Prostate gland (tissue), 2 donors: ENCODE measurements around the gene GPR162. TPM values are rescaled to one million over a fixed set of nuclear protein-coding genes. Genes with fewer than 3 reads are reported as not detected.

Experiments used
- DNase-seq: peaks from one replicate; pipeline ENCODE4 v3.0.0-alpha.2; 2019; ENCODE audit warnings: low spot score
- H3K27ac ChIP-seq, 2 donors: fragments of 200-600 bp; sonication (generic); 2 replicates each; pipeline ENCODE4 v1.5.1; 2017 to 2019
- H3K27me3 ChIP-seq: fragments of 200-600 bp; sonication (generic); replicated peaks from 2 replicates; pipeline ENCODE4 v1.5.1; 2019; ENCODE audit not compliant: insufficient read depth
- H3K36me3 ChIP-seq, 2 donors: fragments of 200-600 bp; sonication (generic); 1 replicate in 1 of 2; 2 replicates in 1 of 2; pipeline versions ENCODE4 v1.5.1 to v1.8.1; 2017 to 2019
- H3K4me1 ChIP-seq: fragments of 200-600 bp; sonication (generic); replicated peaks from 2 replicates; pipeline ENCODE4 v1.5.1; 2019
- H3K4me3 ChIP-seq, 2 donors: fragments of 200-600 bp; sonication (generic); 2 replicates each; pipeline ENCODE4 v1.5.1; 2017 to 2019
- H3K9me3 ChIP-seq: fragments of 200-600 bp; sonication (generic); 2 replicates; pipeline ENCODE4 v1.5.1; 2017
- CTCF ChIP-seq, 4 experiments: fragments of 200-600 bp in 2 of 4; fragments of 450-650 bp in 2 of 4; sonication (generic) in 2 of 4; IDR thresholded peaks; 1 replicate in 3 of 4; 2 replicates in 1 of 4; pipeline ENCODE4 v1.5.1; 2016 to 2019; ENCODE audit warnings: antibody characterized with exemption in 4 of 4, mild to moderate bottlenecking in 2 of 4, moderate library complexity in 2 of 4
- POLR2A ChIP-seq: fragments of 450-650 bp; IDR thresholded peaks from one replicate; pipeline ENCODE4 v1.6.1; 2016; ENCODE audit warnings: antibody characterized with exemption, mild to moderate bottlenecking
- POLR2AphosphoS5 ChIP-seq: sonication (generic); formaldehyde crosslinking; IDR thresholded peaks from one replicate; pipeline ENCODE4 v1.6.1; 2017; ENCODE audit warnings: antibody characterized with exemption
- WGBS: methylation state at CpG from one replicate; pipeline ENCODE4 v1.1.5; 2018; 5-methylcytosine and 5-hydroxymethylcytosine counted together
- intact Hi-C: fragments of 100-400 bp; cut with DNase I; formaldehyde crosslinking; loops from one replicate; pipeline ENCODE4 v1.14.2; 2022
- total RNA-seq, 2 donors: library from RNA; depleted of rRNA; stranded (reverse); fragments of >200 nt; gene quantifications; one replicate each; pipeline ENCODE4 v1.1.0, GENCODE V29; 2016

The GPR162 gene
- total RNA-seq, 2 donors from 2014 or later, result 4.3 to 4.4 TPM

GRCh38 chr12:6788972-6789924 is 32.4 kb upstream of the GPR162 start, which contains the start of gene CD4:
Gene CD4 (plus strand): TSS chr12:6789528. CDS start chr12:6800139, 10,611 bp downstream.
- H3K4me3 ChIP-seq, result no peak within 1 kb of the TSS
- intact Hi-C loops, result no loop called here
- H3K27ac ChIP-seq, result no peak within 1 kb of the TSS
- H3K4me1 ChIP-seq, result no peaks in the 10 kb centered on the region
- no peak for TF ChIP-seq POLR2AphosphoS5
- no peak for TF ChIP-seq CTCF (IDR thresholded peaks at IDR 0.05)
- no peak for TF ChIP-seq POLR2A
- H3K36me3 ChIP-seq, result no peaks in the 10 kb centered on the region
- H3K27me3 ChIP-seq, result no peaks in the 10 kb centered on the region
- no peaks in the 10 kb centered on the region for H3K9me3 ChIP-seq
- DNase-seq, result no peak
- 55% methylated on average over 18 of the region's 18 CpGs for WGBS

- Histone ChIP-seq H3K4me1 (no peaks in the 10 kb centered on the region), H3K27me3 (no peaks in the 10 kb centered on the region), H3K36me3 (no peaks in the 10 kb centered on the region), H3K27ac (no peak overlapping the region), H3K9me3 (no peaks in the 10 kb centered on the region), H3K4me3 (no peak overlapping the region)
- WGBS, result 87% methylated on average over 12 of the region's 12 CpGs
- no peak for TF ChIP-seq POLR2A
- intact Hi-C loops, result no loop called here
- no peak for DNase-seq
Observed at GRCh38 chr12:6790496-6791150, 31.0 kb upstream of the GPR162 start.

GRCh38 chr12:6791931-6792520 is 29.6 kb upstream of the GPR162 start:
- intact Hi-C loops, result no loop called here
- no peak overlapping the region for H3K27ac ChIP-seq
- no peaks in the 10 kb centered on the region for H3K9me3 ChIP-seq
- no peaks in the 10 kb centered on the region for H3K36me3 ChIP-seq
- no peak for DNase-seq
- whole genome bisulfite sequencing, result 88% methylated on average over 13 of the region's 13 CpGs
- no peaks in the 10 kb centered on the region for H3K27me3 ChIP-seq
- H3K4me1 ChIP-seq, result no peaks in the 10 kb centered on the region
- TF ChIP-seq POLR2AphosphoS5 (no peak), POLR2A (no peak), CTCF (IDR thresholded peaks at IDR 0.05) (no peak)
- H3K4me3 ChIP-seq, result no peak overlapping the region

DNA sequence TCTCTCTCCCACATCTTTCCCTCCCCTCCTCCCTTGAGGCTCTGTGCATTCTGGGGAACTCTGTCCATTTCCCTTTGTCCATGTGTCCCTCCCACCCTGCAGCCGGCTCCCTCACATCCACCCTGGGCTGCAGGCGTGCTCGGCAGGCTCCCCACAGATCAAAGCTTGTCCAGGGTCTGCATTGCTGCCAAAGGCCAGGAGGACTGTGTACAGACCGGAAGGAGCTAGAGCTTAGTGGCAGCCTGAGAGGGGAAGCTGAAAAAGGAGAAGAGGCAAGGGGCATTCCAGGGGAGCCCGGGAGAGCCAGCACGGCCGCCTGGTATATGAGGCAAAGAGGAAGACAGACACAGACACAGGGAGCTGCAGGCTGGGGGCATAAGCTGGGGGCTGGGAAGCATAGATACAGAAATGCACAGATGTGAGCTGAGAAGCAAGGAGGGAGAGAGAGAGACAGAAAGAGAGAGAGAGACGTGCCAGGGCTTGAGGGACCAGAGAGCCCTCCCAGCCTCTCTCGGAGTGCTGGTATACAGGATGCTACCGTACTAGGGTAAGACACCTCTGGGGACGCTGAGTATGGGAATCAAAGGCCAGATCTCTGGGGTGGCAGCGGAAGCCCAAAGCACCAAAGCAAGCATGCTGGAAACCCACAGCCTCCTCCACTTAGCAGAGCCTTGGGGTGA is 29.0 kb upstream of the GPR162 start:
- Histone ChIP-seq H3K4me1 (no peaks in the 10 kb centered on the region), H3K27ac (no peak overlapping the region), H3K9me3 (no peaks in the 10 kb centered on the region), H3K36me3 (no peaks in the 10 kb centered on the region), H3K4me3 (no peak overlapping the region), H3K27me3 (no peaks in the 10 kb centered on the region)
- intact Hi-C loops, result no loop called here
- TF ChIP-seq CTCF (IDR thresholded peaks at IDR 0.05) (no peak), POLR2A (no peak), POLR2AphosphoS5 (no peak)
- WGBS, result 18% methylated on average over 12 of the region's 12 CpGs
- DNase-seq, result no peak

DNA sequence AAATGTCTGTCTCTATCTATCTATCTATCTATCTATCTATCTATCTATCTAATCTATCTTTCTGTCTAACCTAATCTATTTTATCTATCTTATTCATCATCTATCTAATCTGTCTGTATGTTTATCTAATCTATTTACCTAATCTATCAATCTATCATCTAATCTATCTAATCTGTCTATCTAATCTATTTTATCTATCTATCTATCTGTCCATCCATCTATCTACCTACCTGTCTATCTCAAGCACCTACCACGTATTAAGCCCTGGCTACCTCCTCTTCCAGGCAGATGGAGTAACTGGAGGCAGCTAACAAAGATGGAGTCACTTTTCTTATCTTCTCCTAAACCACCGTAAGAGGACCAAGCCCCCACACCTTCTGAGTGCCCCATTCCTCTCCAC is 26.5 kb upstream of the GPR162 start:
- no peaks in the 10 kb centered on the region for H3K9me3 ChIP-seq
- no peak for DNase-seq
- 92% methylated on average over 2 of the region's 2 CpGs for WGBS
- no peaks in the 10 kb centered on the region for H3K36me3 ChIP-seq
- no peaks in the 10 kb centered on the region for H3K27me3 ChIP-seq
- intact Hi-C loops, result no loop called here
- no peak overlapping the region for H3K4me3 ChIP-seq
- no peak overlapping the region for H3K27ac ChIP-seq
- H3K4me1 ChIP-seq, result no peaks in the 10 kb centered on the region
- TF ChIP-seq POLR2AphosphoS5 (no peak), POLR2A (no peak)
